ENCODE results near the gene ZFP36L1. TPM values are rescaled to one million over a fixed set of nuclear protein-coding genes. Genes with fewer than 3 reads are reported as not detected.
A peak's percentile ranks its signal among the peaks of the same experiment; 100 is the strongest.

ZFP36L1 gene
- total RNA-seq, 1 donor from 2014 or later = 42.9 TPM

- TF ChIP-seq EZH2 (IDR thresholded peaks at IDR 0.05) (no peak), EZH2phosphoT487 (IDR thresholded peaks at IDR 0.05) (no peak), CTCF (IDR thresholded peaks at IDR 0.05) (no peak)
- H3K27me3 Mint-ChIP-seq (ENCODE audit: insufficient read depth, low read depth) = peaks cover 9% of the 10 kb centered on the region
- H3K36me3 Mint-ChIP-seq = no peaks in the 10 kb centered on the region
- H3K4me1 ChIP-seq = peaks cover 34% of the 10 kb centered on the region
- peak overlapping the region; percentile 4 for H2AFZ ChIP-seq (replicated peaks)
- no peak overlapping the region for H3K4me3 ChIP-seq
- peaks cover 33% of the 10 kb centered on the region for H3F3A ChIP-seq (ENCODE audit: low read depth)
- peak overlapping the region; percentile 76 for H3K4me2 ChIP-seq
- peak overlapping the region; percentile 70 for H3K4me3 Mint-ChIP-seq
- H3K27me3 ChIP-seq = no peaks in the 10 kb centered on the region
- peaks cover 2% of the 10 kb centered on the region for H3K9me3 Mint-ChIP-seq
- no peaks in the 10 kb centered on the region for H3K9me3 ChIP-seq (ENCODE audit: low read depth)
- no peak overlapping the region for H3K27ac ChIP-seq
- H3K36me3 ChIP-seq = no peaks in the 10 kb centered on the region
- H3K4me1 Mint-ChIP-seq = peaks cover 47% of the 10 kb centered on the region
- no peaks in the 10 kb centered on the region for H3K79me2 ChIP-seq (ENCODE audit: low read depth)
- peak overlapping the region; percentile 94 for H3K27ac Mint-ChIP-seq
- DNase-seq (ENCODE audit: low spot score) = no peak
- no peak overlapping the region for H3K9ac ChIP-seq
- H4K20me1 ChIP-seq (ENCODE audit: low read depth) = no peaks in the 10 kb centered on the region
These were observed 21.3 kb upstream of the ZFP36L1 start for GRCh38 chr14:68814238-68814538.

GRCh38 chr14:68813318-68813838 is 20.5 kb upstream of the ZFP36L1 start:
- peaks cover 39% of the 10 kb centered on the region for H3K4me1 ChIP-seq

GRCh38 chr14:68811171-68811570 is 18.3 kb upstream of the ZFP36L1 start:
- no peaks in the 10 kb centered on the region for H3K79me2 ChIP-seq (ENCODE audit: low read depth)
- DNase-seq (ENCODE audit: low spot score) = no peak
- H3K9me3 ChIP-seq (ENCODE audit: low read depth) = no peaks in the 10 kb centered on the region
- peaks cover 56% of the 10 kb centered on the region for H3K4me1 Mint-ChIP-seq
- H3K4me2 ChIP-seq = no peak overlapping the region
- H2AFZ ChIP-seq (replicated peaks) = no peak overlapping the region
- peaks cover 21% of the 10 kb centered on the region for H3F3A ChIP-seq (ENCODE audit: low read depth)
- H3K27ac ChIP-seq = no peak overlapping the region
- H3K9ac ChIP-seq = no peak overlapping the region
- H3K27me3 Mint-ChIP-seq (ENCODE audit: insufficient read depth, low read depth) = peaks cover 4% of the 10 kb centered on the region
- no peak overlapping the region for H3K4me3 Mint-ChIP-seq
- peaks cover 5% of the 10 kb centered on the region for H3K36me3 Mint-ChIP-seq
- H3K4me3 ChIP-seq = no peak overlapping the region
- H3K9me3 Mint-ChIP-seq = peaks cover 21% of the 10 kb centered on the region
- H4K20me1 ChIP-seq (ENCODE audit: low read depth) = no peaks in the 10 kb centered on the region
- no peak for TF ChIP-seq EZH2 (IDR thresholded peaks at IDR 0.05)
- TF ChIP-seq EZH2phosphoT487 (IDR thresholded peaks at IDR 0.05) = no peak
- no peak for TF ChIP-seq CTCF (IDR thresholded peaks at IDR 0.05)
- H3K36me3 ChIP-seq = no peaks in the 10 kb centered on the region
- H3K27me3 ChIP-seq = no peaks in the 10 kb centered on the region
- H3K4me1 ChIP-seq = peaks cover 32% of the 10 kb centered on the region
- H3K27ac Mint-ChIP-seq = no peak overlapping the region

More at GRCh38 chr14:68813318-68813838, 20.5 kb upstream of the ZFP36L1 start:
- no peaks in the 10 kb centered on the region for H3K36me3 ChIP-seq
- H3K27ac Mint-ChIP-seq = peak overlapping the region; percentile 76
- H3K4me1 Mint-ChIP-seq = peaks cover 48% of the 10 kb centered on the region
- no peaks in the 10 kb centered on the region for H3K27me3 ChIP-seq
- H4K20me1 ChIP-seq (ENCODE audit: low read depth) = no peaks in the 10 kb centered on the region
- DNase-seq (ENCODE audit: low spot score) = no peak
- no peak overlapping the region for H2AFZ ChIP-seq (replicated peaks)
- H3K27me3 Mint-ChIP-seq (ENCODE audit: insufficient read depth, low read depth) = peaks cover 9% of the 10 kb centered on the region
- no peak overlapping the region for H3K27ac ChIP-seq
- TF ChIP-seq EZH2 (IDR thresholded peaks at IDR 0.05) (no peak), CTCF (IDR thresholded peaks at IDR 0.05) (no peak), EZH2phosphoT487 (IDR thresholded peaks at IDR 0.05) (no peak)
- H3K4me3 ChIP-seq = no peak overlapping the region
- H3K4me2 ChIP-seq = no peak overlapping the region
- H3K9me3 ChIP-seq (ENCODE audit: low read depth) = no peaks in the 10 kb centered on the region
- no peak overlapping the region for H3K9ac ChIP-seq
- peaks cover 28% of the 10 kb centered on the region for H3F3A ChIP-seq (ENCODE audit: low read depth)
- no peaks in the 10 kb centered on the region for H3K79me2 ChIP-seq (ENCODE audit: low read depth)
- H3K9me3 Mint-ChIP-seq = peaks cover 6% of the 10 kb centered on the region
- H3K4me3 Mint-ChIP-seq = no peak overlapping the region
- H3K36me3 Mint-ChIP-seq = no peaks in the 10 kb centered on the region
